Heart right ventricle (tissue), 16 donors: ENCODE data around the gene CACNA2D4. TPM values are rescaled to one million over a fixed set of nuclear protein-coding genes. Genes with fewer than 3 reads are reported as not detected.

ENCODE experiments used
- ATAC-seq, 8 donors: fragments of 200-7000 bp; cut with Tn5 transposase; one replicate each; pipeline ENCODE4 v1.9.1; 2020; ENCODE audit warnings: mild to moderate bottlenecking in 8 of 8, moderate library complexity in 8 of 8, moderate number of reproducible peaks in 1 of 8
- DNase-seq, 2 donors: peaks; one replicate each; pipeline ENCODE4 v3.0.0-alpha.2; 2020
- H3K27ac ChIP-seq, 10 donors: fragments of 200-600 bp; sonication (generic) in 2 of 10; one replicate each; pipeline versions ENCODE4 v1.5.0 to v1.8.0; 2020 to 2022; ENCODE audit warnings: mild to moderate bottlenecking in 3 of 10
- H3K27me3 ChIP-seq, 7 donors: fragments of 200-600 bp; one replicate each; pipeline ENCODE4 v1.8.0; 2021 to 2022; ENCODE audit warnings: mild to moderate bottlenecking in 2 of 7
- H3K36me3 ChIP-seq, 9 donors: fragments of 200-600 bp; sonication (generic) in 1 of 9; one replicate each; pipeline versions ENCODE4 v1.5.0 to v1.8.0; 2020 to 2022; ENCODE audit warnings: mild to moderate bottlenecking in 2 of 9
- H3K4me1 ChIP-seq, 9 donors: fragments of 200-600 bp; sonication (generic) in 1 of 9; one replicate each; pipeline versions ENCODE4 v1.5.0 to v1.8.0; 2020 to 2022; ENCODE audit warnings: mild to moderate bottlenecking in 4 of 9
- H3K4me3 ChIP-seq, 10 donors: fragments of 200-600 bp; sonication (generic) in 2 of 10; one replicate each; pipeline versions ENCODE4 v1.5.0 to v1.8.0; 2020 to 2022; ENCODE audit warnings: mild to moderate bottlenecking in 7 of 10, moderate library complexity in 2 of 10
- H3K9me3 ChIP-seq, 11 donors: fragments of 200-600 bp in 10 of 11; sonication (generic) in 2 of 11; one replicate each; pipeline versions ENCODE4 v1.5.0 to v1.8.0; 2013 to 2022; ENCODE audit warnings: mild to moderate bottlenecking in 2 of 11, control low read depth in 1 of 11, moderate library complexity in 1 of 11
- CTCF ChIP-seq, 9 donors: fragments of 200-600 bp; sonication (generic) in 2 of 9; IDR thresholded peaks; one replicate each; pipeline versions ENCODE4 v1.5.0 to v1.8.0; 2021 to 2022; ENCODE audit warnings: antibody characterized with exemption in 9 of 9, mild to moderate bottlenecking in 5 of 9, moderate library complexity in 1 of 9
- WGBS, 2 donors: extraction: QIAGEN DNeasy Blood & Tissue Kit; methylation state at CpG; one replicate each; pipeline ENCODE4 v1.1.7; 2013; ENCODE audit warnings: inconsistent platforms in 1 of 2; 5-methylcytosine and 5-hydroxymethylcytosine counted together
- intact Hi-C, 10 donors: fragments of 100-400 bp; cut with DNase I; formaldehyde crosslinking; loops; one replicate each; pipeline versions ENCODE4 v1.11.1 to v1.14.2; 2022
- polyA plus RNA-seq, 2 donors: library from polyadenylated mRNA; stranded (reverse); fragments of 200-250 nt; gene quantifications; one replicate each; pipeline ENCODE4 v1.2.3, GENCODE V29; 2013
- total RNA-seq, 10 donors: library from RNA; stranded (reverse); fragmentation: NEBNext Ultra II Directional in 3 of 10; extraction: Animal tissue kit (Norgen Biotek cat#: 25700) in 3 of 10; gene quantifications; one replicate each; pipeline versions ENCODE4 v1.2.1 to v1.2.4, GENCODE V29; 2021 to 2023
- donor health status: Arrhythmogenic right ventricular cardiomyopathy.
- donor health status: ischemic (EF 13 %, LVEDD 7.1; RV severe dilation, severe dysfunction).
- donor health status: healthy with polysubstance abuse.
- donor health status: DM: no; HTN: yes; CAD: no.
- donor health status: DM: no; HTN: no; CAD: no.
- donor health status: ischemic (EF 25% LVEDD 6.9; RV normal size, moderate dysfunction).
- donor health status: ischemic (EF 25% LVEDD 5.7; RV mildly dilated, moderate dysfunction).
- donor health status: healthy.
- donor health status: DM: yes; HTN: yes; CAD: no.
- donor health status: Ischemic cardiomyopathy.
- donor health status: ischemic (EF 35%, LVEDD 5.7; RV mildly dilated, moderate dysfunction).
- donor health status: nonischemic (EF 11% LVEDD 7.7; RV severe dilation, severe dysfunction).
- donor health status: DM: yes; HTN: yes; CAD: no.
- donor health status: PGD.
- donor health status: ischemic (EF 29% LVEDD 5.4; RV normal size, mild dysfunction).
- donor health status: nonischemic (EF 23%, LVEDD 6.1; RV moderate dilation, normal function).

Gene CACNA2D4
- total and polyA plus RNA-seq, 12 donors = 0.19 to 6.2 (median 0.95) TPM

GRCh38 chr12:1935700-1936378, 17.4 kb upstream of the CACNA2D4 start:
- no peak for TF ChIP-seq CTCF (IDR thresholded peaks at IDR 0.05)
- peak in 1 of 2 donors; percentile 46 for DNase-seq
- intact Hi-C loops = loop anchor here in 8 of 10 donors (5.0 to 10.0 kb wide), 4 partner anchors 284 to 304 kb away; no protein-coding TSS in a partner anchor
- Histone ChIP-seq H3K27me3 (peaks cover 0 to 4% (median 0%) of the 10 kb centered on the region in 7 donors), H3K36me3 (peaks cover 0 to 20% (median 0%) of the 10 kb centered on the region in 9 donors), H3K27ac (peak overlapping the region in 7 of 10 donors; percentile 34 to 62 (median 51)), H3K4me3 (peak overlapping the region in 4 of 10 donors; percentile 6 to 20 (median 12)), H3K9me3 (no peaks in the 10 kb centered on the region), H3K4me1 (peaks cover 4 to 55% (median 18%) of the 10 kb centered on the region in 9 donors)
- WGBS, 2 donors = 62 to 65% methylated on average over 21 of the region's 21 CpGs
- peak; percentile 27 to 65 (median 48) for ATAC-seq

GRCh38 chr12:1935242-1935641, 16.8 kb upstream of the CACNA2D4 start:
- H3K27ac ChIP-seq = no peak overlapping the region
- H3K27me3 ChIP-seq = peaks cover 0 to 4% (median 0%) of the 10 kb centered on the region in 7 donors
- TF ChIP-seq CTCF (IDR thresholded peaks at IDR 0.05) = no peak
- H3K4me3 ChIP-seq = no peak overlapping the region
- WGBS, 2 donors = 62 to 74% methylated on average over 10 of the region's 10 CpGs
- H3K4me1 ChIP-seq = peaks cover 4 to 54% (median 18%) of the 10 kb centered on the region in 9 donors
- peak in 1 of 8 donors; percentile 4 for ATAC-seq
- no peaks in the 10 kb centered on the region for H3K9me3 ChIP-seq
- intact Hi-C loops = loop anchor here in 8 of 10 donors (5.0 to 10.0 kb wide), 4 partner anchors 283 to 303 kb away; no protein-coding TSS in a partner anchor
- no peak for DNase-seq
- H3K36me3 ChIP-seq = peaks cover 0 to 14% (median 0%) of the 10 kb centered on the region in 9 donors

DNA sequence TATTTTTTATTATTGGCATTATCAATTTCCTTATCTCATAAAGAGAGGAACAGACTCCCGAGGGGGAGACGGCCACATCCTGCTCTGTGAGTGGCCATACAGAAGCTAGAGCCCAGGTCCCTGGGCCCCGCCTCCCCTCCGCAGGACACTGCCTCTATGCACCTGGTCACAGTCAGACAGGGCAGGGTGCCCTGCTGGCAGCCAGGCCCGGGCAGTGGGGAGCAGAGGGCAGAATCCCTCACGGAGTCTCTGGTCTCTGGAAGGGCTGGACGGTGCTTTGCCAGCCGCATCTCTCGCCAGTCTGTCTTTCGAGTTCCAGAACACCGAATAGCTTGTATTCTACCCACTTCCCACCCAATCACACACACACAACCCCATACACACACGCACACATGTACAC, 16.4 kb upstream of the CACNA2D4 start:
- Histone ChIP-seq H3K4me3 (no peak overlapping the region), H3K4me1 (peaks cover 2 to 50% (median 18%) of the 10 kb centered on the region in 9 donors), H3K36me3 (peaks cover 0 to 12% (median 0%) of the 10 kb centered on the region in 9 donors), H3K9me3 (no peaks in the 10 kb centered on the region), H3K27ac (no peak overlapping the region), H3K27me3 (peaks cover 0 to 4% (median 0%) of the 10 kb centered on the region in 7 donors)
- intact Hi-C loops = loop anchor here in 8 of 10 donors (5.0 to 10.0 kb wide), 5 partner anchors 283 to 303 kb away; no protein-coding TSS in a partner anchor
- WGBS, 2 donors = 81 to 82% methylated on average over 12 of the region's 12 CpGs
- DNase-seq = no peak
- TF ChIP-seq CTCF (IDR thresholded peaks at IDR 0.05) = no peak
- ATAC-seq = no peak

DNA sequence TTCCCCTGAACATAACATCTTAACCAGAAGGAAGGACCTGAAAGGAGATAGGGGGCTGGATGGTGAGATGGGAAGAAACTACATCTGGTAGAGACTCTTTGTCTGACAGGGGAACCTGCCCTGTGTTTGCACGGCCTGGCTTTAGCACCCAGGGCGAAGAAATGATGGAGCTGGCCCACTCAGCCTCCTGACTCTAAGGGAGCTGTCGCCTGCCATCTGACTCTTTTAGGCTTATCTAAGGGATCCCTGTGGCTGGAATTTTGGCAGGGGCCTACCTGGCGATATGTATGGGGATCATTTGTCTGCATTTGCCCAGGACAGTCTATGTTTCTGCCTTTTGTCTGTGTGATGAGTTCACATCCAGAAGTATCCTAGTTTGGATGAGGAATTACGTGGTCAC, 15.6 kb upstream of the CACNA2D4 start:
- 79 to 86% methylated on average over 5 of the region's 5 CpGs for WGBS, 2 donors
- Histone ChIP-seq H3K36me3 (peaks cover 0 to 12% (median 0%) of the 10 kb centered on the region in 9 donors), H3K4me1 (peaks cover 0 to 44% (median 14%) of the 10 kb centered on the region in 9 donors), H3K9me3 (no peaks in the 10 kb centered on the region), H3K4me3 (no peak overlapping the region), H3K27ac (no peak overlapping the region), H3K27me3 (peaks cover 0 to 4% (median 0%) of the 10 kb centered on the region in 7 donors)
- TF ChIP-seq CTCF (IDR thresholded peaks at IDR 0.05) = no peak
- ATAC-seq (no peak), DNase-seq (no peak)
- intact Hi-C loops = loop anchor here in 2 of 10 donors (5.0 to 10.0 kb wide), 2 partner anchors 289 to 292 kb away; no protein-coding TSS in a partner anchor
